ENCODE data around the gene MCTP1.

The MCTP1 gene

GRCh38 chr5:95087816-95088317 is 197.0 kb downstream of the MCTP1 start:
- no peak overlapping the region for H3K27ac ChIP-seq
- no peak for TF ChIP-seq ZFX (IDR thresholded peaks at IDR 0.05)
- TF ChIP-seq CTCF (conservative IDR thresholded peaks at IDR 0.05), result no peak

- TF ChIP-seq CTCF (conservative IDR thresholded peaks at IDR 0.05) (no peak), ZFX (IDR thresholded peaks at IDR 0.05) (no peak)
- H3K27ac ChIP-seq, result no peak overlapping the region
These were observed 197.7 kb downstream of the MCTP1 start for GRCh38 chr5:95086927-95087815.

GRCh38 chr5:95084757-95085156 is 200.1 kb downstream of the MCTP1 start:
- TF ChIP-seq ZFX (IDR thresholded peaks at IDR 0.05) (no peak), CTCF (conservative IDR thresholded peaks at IDR 0.05) (no peak)
- no peak overlapping the region for H3K27ac ChIP-seq

- TF ChIP-seq CTCF (conservative IDR thresholded peaks at IDR 0.05) (no peak), ZFX (IDR thresholded peaks at IDR 0.05) (no peak)
- no peak overlapping the region for H3K27ac ChIP-seq
These were observed 201.3 kb downstream of the MCTP1 start for GRCh38 chr5:95083606-95084005.

- H3K27ac ChIP-seq, result no peak overlapping the region
- no peak for TF ChIP-seq ZFX (IDR thresholded peaks at IDR 0.05)
- no peak for TF ChIP-seq CTCF (conservative IDR thresholded peaks at IDR 0.05)
These were observed 202.9 kb downstream of the MCTP1 start for GRCh38 chr5:95081982-95082381.

- H3K27ac ChIP-seq, result no peak overlapping the region
- TF ChIP-seq ZFX (IDR thresholded peaks at IDR 0.05) (no peak), CTCF (conservative IDR thresholded peaks at IDR 0.05) (no peak)
These were observed 203.4 kb downstream of the MCTP1 start for GRCh38 chr5:95081500-95081960.

- H3K27ac ChIP-seq, result no peak overlapping the region
These were observed 204.5 kb downstream of the MCTP1 start for GRCh38 chr5:95080441-95080840.

More at GRCh38 chr5:95080441-95080840, 204.5 kb downstream of the MCTP1 start:
- TF ChIP-seq CTCF (conservative IDR thresholded peaks at IDR 0.05) (no peak), ZFX (IDR thresholded peaks at IDR 0.05) (no peak)
